Astrocyte (in vitro differentiated cells and primary cell): ENCODE measurements around the gene FAM168A.

Source experiments
- EZH2 ChIP-seq: IDR thresholded peaks from 2 replicates; pipeline ENCODE4 v1.6.1; 2012; ENCODE audit warnings: mild to moderate bottlenecking, low read length, inconsistent platforms; ENCODE audit not compliant: insufficient read depth
- TF ChIP-seq, protein P1 (sequence below): IDR thresholded peaks from 2 replicates; pipeline ENCODE4 v1.5.1; 2011; ENCODE audit warnings: low read depth, mild to moderate bottlenecking, inconsistent platforms, low read length, moderate library complexity; ENCODE audit not compliant: insufficient read depth

DNA sequence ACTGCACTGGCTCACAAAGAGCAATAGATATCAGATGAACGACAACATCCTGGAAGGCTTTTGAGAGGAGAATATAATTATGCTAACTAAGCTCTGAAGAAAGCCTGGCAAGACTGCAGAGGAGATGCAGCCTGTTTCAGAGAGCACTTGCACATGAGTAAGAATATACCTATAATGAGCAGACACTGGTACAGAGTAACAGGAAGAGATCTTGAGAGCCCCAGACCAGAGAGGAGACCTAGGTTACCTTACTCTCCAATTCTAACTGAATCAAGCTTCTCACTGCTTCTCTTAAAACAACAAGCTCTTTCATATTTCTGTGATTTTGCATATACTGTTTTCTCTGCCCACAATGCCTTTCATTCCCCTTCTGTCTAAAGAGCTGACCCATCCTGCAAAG is 66.5 kb downstream of the FAM168A start:
- TF ChIP-seq, protein P1, sequence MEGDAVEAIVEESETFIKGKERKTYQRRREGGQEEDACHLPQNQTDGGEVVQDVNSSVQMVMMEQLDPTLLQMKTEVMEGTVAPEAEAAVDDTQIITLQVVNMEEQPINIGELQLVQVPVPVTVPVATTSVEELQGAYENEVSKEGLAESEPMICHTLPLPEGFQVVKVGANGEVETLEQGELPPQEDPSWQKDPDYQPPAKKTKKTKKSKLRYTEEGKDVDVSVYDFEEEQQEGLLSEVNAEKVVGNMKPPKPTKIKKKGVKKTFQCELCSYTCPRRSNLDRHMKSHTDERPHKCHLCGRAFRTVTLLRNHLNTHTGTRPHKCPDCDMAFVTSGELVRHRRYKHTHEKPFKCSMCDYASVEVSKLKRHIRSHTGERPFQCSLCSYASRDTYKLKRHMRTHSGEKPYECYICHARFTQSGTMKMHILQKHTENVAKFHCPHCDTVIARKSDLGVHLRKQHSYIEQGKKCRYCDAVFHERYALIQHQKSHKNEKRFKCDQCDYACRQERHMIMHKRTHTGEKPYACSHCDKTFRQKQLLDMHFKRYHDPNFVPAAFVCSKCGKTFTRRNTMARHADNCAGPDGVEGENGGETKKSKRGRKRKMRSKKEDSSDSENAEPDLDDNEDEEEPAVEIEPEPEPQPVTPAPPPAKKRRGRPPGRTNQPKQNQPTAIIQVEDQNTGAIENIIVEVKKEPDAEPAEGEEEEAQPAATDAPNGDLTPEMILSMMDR, result no peak
- no peak for TF ChIP-seq EZH2
